GM13977 (cell line): ENCODE data around the gene EIF3F.

Experiments
- DNase-seq: peaks from one replicate; pipeline ENCODE4 v3.0.0; 2012; ENCODE audit warnings: low spot score
- in situ Hi-C: fragments of 300-500 bp; cut with MboI; formaldehyde crosslinking; loops from one replicate; pipeline ENCODE4 v1.12.0; 2022; ENCODE audit warnings: low sequenced_read_pairs, low pct_unique_long_range_greater_than_20kb, mixed read lengths, inconsistent platforms; ENCODE audit not compliant: unreplicated experiment
- TF ChIP-seq, protein P1 (sequence below): IDR thresholded peaks from 2 replicates; pipeline ENCODE4 v1.5.1; 2012; ENCODE audit warnings: mild to moderate bottlenecking, control low read depth; ENCODE audit not compliant: insufficient read depth; ENCODE audit errors: extremely low read depth, missing control alignments

Gene EIF3F

DNA sequence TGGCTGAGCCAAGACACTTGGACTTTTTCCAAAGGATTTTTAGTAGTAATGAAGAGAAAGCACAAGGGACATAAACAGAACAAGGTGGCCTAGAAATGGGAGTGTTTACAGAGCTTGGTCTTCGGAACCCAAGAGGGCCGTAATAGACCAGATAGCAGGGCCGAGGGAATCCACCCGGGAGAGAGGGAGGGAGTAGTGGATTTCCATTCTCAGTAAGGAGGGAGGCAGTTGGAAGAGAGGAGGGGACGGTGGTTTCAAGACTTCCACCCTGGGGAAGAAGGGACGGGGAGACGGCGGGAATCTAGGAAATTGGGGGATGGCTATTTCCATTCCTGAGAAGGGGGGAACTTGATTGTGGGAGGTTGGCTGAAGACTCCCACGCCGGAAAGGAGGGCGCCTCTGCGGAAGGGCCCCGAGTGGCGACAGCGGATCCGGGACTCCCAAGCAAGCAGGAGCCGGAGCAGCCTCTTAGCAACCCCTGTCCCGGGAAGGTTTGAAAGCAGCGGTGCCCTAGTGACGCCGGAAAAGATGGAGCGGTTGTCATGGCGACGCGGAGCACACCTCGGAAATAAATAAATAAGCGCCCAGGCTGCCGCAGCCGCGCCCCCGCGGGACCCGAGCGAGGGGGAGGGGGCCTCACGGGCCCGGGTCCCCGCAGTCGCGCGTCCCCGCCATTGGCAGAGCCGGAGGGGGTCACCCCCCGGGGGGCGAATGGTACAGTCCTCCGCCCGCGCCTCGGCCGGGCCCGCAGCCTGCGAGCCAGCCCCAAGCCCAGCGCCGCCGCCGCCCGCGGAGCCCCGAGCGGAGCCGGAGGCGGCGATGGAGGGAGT is 31.6 kb downstream of the EIF3F start:
- in situ Hi-C loops, result no loop called here
- DNase-seq, result peak; percentile 76

DNA sequence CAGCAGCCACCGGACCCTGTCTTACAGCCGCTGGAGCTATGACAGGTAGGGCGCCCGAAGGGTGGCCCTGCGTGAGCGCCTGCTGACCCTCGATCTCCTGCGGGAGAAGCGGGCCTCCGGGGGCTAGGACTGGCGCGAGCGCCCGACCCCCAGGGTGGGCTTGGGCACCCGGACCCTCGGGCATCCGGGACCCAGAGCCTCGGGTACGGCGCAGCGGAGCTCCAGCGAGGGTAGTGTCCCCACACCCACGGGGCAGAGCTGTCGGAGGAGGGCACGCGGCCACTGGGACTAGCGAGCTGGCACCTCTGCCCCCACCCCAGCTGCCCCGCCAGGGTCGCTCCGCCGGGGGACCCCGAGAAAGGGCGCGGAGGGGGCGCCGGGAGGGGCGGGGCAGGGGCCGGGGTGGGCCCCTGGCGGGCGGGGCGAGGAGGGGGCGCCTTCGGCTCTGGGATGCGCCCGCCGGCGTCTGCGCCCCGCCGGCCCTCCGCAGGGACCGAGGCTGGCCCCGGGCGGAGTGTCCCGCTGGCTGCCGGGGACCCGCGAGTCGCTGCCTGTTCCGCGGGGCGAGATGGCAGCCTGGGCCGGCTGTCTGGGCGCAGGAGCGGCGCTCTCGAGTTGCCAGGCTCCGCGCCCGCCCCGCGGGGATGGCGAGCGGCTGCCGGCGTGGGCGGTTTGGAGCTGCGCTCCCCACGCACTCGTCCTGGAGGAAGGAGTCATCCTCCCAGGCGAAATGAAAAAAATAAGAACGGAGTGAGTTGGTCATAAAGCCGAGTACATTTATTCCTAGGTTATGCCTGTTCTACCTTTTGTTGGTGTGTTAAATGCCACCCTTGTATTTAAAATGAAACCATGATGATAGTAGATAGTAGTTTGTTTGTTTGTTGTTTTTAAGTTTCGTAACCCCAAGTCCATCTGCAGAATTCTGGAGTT is 32.4 kb downstream of the EIF3F start:
- in situ Hi-C loops, result no loop called here
- peak; percentile 58 for DNase-seq
- TF ChIP-seq, protein P1, sequence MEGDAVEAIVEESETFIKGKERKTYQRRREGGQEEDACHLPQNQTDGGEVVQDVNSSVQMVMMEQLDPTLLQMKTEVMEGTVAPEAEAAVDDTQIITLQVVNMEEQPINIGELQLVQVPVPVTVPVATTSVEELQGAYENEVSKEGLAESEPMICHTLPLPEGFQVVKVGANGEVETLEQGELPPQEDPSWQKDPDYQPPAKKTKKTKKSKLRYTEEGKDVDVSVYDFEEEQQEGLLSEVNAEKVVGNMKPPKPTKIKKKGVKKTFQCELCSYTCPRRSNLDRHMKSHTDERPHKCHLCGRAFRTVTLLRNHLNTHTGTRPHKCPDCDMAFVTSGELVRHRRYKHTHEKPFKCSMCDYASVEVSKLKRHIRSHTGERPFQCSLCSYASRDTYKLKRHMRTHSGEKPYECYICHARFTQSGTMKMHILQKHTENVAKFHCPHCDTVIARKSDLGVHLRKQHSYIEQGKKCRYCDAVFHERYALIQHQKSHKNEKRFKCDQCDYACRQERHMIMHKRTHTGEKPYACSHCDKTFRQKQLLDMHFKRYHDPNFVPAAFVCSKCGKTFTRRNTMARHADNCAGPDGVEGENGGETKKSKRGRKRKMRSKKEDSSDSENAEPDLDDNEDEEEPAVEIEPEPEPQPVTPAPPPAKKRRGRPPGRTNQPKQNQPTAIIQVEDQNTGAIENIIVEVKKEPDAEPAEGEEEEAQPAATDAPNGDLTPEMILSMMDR, result no peak

More for the DNA sequence above, 31.6 kb downstream of the EIF3F start:
- TF ChIP-seq, protein P1, result no peak

DNA sequence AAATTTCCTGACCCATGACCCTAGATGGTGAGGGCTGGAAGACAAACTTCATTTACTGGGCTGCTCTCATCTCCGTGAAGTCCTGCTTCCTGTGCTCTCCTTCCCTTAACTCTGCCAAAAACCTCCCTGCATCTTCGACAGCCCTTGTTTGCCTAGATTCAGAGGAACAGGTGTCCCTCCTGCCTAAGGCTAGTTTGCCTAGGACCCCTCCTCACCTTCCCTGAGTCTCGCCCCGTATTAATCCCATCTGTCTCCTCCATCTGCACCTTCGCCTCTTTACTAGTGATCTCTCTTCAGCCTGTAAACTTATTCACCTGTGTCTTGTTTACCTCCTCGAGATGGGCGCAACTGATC is 33.1 kb downstream of the EIF3F start:
- in situ Hi-C loops, result no loop called here
- DNase-seq, result no peak
- TF ChIP-seq, protein P1, result no peak

DNA sequence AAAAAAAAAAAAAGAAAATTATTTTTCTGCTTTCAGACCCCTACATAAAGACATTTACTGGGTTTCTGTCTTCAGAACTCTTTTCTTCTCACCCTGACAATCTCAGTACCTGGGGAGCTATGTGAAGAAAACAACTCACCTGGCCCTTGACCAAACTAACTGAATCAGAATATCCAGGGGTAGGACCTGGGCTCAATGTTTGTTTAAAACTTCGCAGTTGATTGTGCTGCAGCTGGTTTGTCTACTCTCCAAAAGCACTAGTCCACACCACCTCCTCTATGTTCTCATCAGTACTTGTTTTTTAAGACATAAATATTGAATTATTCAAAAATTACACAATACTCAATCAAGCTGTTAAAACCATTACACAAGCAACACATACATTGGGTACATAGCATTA is 34.8 kb downstream of the EIF3F start:
- TF ChIP-seq, protein P1, result no peak
- in situ Hi-C loops, result no loop called here
- no peak for DNase-seq

DNA sequence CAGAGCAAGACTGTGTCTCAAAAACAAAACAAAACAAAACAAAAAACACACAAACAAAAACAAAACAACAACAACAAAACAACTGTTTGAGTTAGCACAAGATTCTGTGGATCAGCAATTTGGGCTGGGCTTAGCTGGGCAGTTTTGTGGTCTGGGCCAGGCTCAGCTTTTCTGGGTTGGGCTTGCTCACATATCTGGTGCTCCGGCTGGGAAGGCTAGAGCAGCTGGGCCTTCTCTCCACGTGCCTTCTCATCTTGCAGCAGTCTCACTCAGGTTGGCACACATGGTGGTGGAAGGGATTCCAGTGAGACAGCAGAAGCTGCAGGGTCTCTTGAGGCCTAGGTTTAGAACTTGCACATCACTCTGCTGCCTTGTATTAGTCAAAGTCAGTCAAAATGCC is 35.7 kb downstream of the EIF3F start:
- in situ Hi-C loops, result no loop called here
- TF ChIP-seq, protein P1, result no peak
- no peak for DNase-seq

DNA sequence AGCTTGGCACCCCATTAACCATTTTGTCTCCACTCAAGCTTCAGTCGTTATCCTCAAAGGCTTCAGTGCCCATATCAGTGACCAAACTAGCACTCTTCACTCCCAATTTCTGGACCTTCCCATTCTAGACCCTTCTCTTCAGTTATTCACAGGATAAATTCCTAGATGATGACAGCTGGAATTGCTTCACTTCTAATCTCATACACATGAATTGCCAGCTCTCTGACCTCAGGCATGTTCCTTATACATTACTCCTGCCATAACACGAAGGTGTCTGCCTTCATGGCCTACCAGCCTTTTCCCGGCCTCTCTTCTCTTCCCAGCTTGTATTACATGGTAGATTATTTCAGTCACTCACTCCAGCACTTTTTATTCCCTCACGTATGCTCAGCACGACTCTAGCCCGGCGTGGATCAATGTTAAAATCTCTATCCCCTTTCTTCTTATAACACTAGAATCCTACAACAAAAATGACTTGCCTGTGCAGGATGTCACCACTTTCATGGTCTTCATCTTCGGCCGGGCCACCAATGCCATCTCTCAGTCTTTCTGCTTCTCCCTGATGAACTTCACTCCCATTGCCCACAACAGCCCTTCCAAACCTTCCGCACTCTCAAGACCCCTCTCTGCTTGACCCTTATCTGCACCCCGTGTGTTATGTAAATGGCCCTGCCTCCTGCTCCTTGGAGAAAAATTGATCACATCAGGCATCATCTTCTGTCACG is 36.9 kb downstream of the EIF3F start:
- TF ChIP-seq, protein P1, result no peak
- in situ Hi-C loops, result no loop called here

More for the DNA sequence above, 36.9 kb downstream of the EIF3F start:
- no peak for DNase-seq
